ENCODE measurements around the gene SMIM23. TPM values are rescaled to one million over a fixed set of nuclear protein-coding genes. Genes with fewer than 3 reads are reported as not detected.
"Not testable (repeated sequence)": the region's sequence is repeated elsewhere in the genome, so short reads cannot be mapped to it uniquely, and the experiment has no call there.

The SMIM23 gene
- total RNA-seq, 2 experiments from 2014 or later: not detected

- H3K9me3 Mint-ChIP-seq: no peaks in the 10 kb centered on the region
- peaks cover 6% of the 10 kb centered on the region for H3K27me3 Mint-ChIP-seq
- H3K36me3 Mint-ChIP-seq (ENCODE audit: low read depth): no peaks in the 10 kb centered on the region
- H3K4me1 Mint-ChIP-seq: peaks cover 2% of the 10 kb centered on the region
- H3K4me3 Mint-ChIP-seq: no peak overlapping the region
- no peak overlapping the region for H3K27ac Mint-ChIP-seq
- DNase-seq: no peak
- ChIA-PET POLR2A (no interaction called here), CTCF (no interaction called here)
Measured at GRCh38 chr5:171757853-171758535, 27.6 kb upstream of the SMIM23 start.

- CTCF ChIA-PET: no interaction called here
- H3K27ac Mint-ChIP-seq: no peak overlapping the region
- no peaks in the 10 kb centered on the region for H3K9me3 Mint-ChIP-seq
Measured at GRCh38 chr5:171759777-171760176, 25.8 kb upstream of the SMIM23 start.

GRCh38 chr5:171762021-171762608, 23.5 kb upstream of the SMIM23 start:
- H3K9me3 Mint-ChIP-seq: no peaks in the 10 kb centered on the region
- DNase-seq: no peak
- ChIA-PET POLR2A (no interaction called here), CTCF (no interaction called here)
- peaks cover 2% of the 10 kb centered on the region for H3K4me1 Mint-ChIP-seq
- H3K4me3 Mint-ChIP-seq: no peak overlapping the region
- no peak overlapping the region for H3K27ac Mint-ChIP-seq
- H3K27me3 Mint-ChIP-seq: peaks cover 12% of the 10 kb centered on the region
- H3K36me3 Mint-ChIP-seq (ENCODE audit: low read depth): no peaks in the 10 kb centered on the region

More at GRCh38 chr5:171759777-171760176, 25.8 kb upstream of the SMIM23 start:
- no peaks in the 10 kb centered on the region for H3K36me3 Mint-ChIP-seq (ENCODE audit: low read depth)
- DNase-seq: no peak
- peaks cover 2% of the 10 kb centered on the region for H3K4me1 Mint-ChIP-seq
- no peak overlapping the region for H3K4me3 Mint-ChIP-seq
- POLR2A ChIA-PET: no interaction called here
- H3K27me3 Mint-ChIP-seq: peaks cover 8% of the 10 kb centered on the region

- H3K27me3 Mint-ChIP-seq: peaks cover 15% of the 10 kb centered on the region
Measured at GRCh38 chr5:171762903-171763302, 22.7 kb upstream of the SMIM23 start.

GRCh38 chr5:171764265-171764664, 21.4 kb upstream of the SMIM23 start:
- Mint-ChIP-seq H3K9me3 (no peaks in the 10 kb centered on the region), H3K27me3 (peaks cover 18% of the 10 kb centered on the region), H3K4me1 (no peaks in the 10 kb centered on the region), H3K4me3 (no peak overlapping the region), H3K27ac (no peak overlapping the region), H3K36me3 (ENCODE audit: low read depth) (no peaks in the 10 kb centered on the region)
- DNase-seq: no peak
- ChIA-PET CTCF (no interaction called here), POLR2A (no interaction called here)

More at GRCh38 chr5:171762903-171763302, 22.7 kb upstream of the SMIM23 start:
- no peaks in the 10 kb centered on the region for H3K9me3 Mint-ChIP-seq
- DNase-seq: no peak
- ChIA-PET POLR2A (no interaction called here), CTCF (no interaction called here)
- no peak overlapping the region for H3K27ac Mint-ChIP-seq
- H3K36me3 Mint-ChIP-seq (ENCODE audit: low read depth): no peaks in the 10 kb centered on the region
- no peak overlapping the region for H3K4me3 Mint-ChIP-seq
- H3K4me1 Mint-ChIP-seq: peaks cover 2% of the 10 kb centered on the region

- DNase-seq: no peak
- Mint-ChIP-seq H3K27ac (no peak overlapping the region), H3K36me3 (ENCODE audit: low read depth) (no peaks in the 10 kb centered on the region), H3K27me3 (peaks cover 23% of the 10 kb centered on the region), H3K4me1 (no peaks in the 10 kb centered on the region), H3K9me3 (no peaks in the 10 kb centered on the region), H3K4me3 (no peak overlapping the region)
- CTCF ChIA-PET: no interaction called here
- POLR2A ChIA-PET: no interaction called here
Measured at GRCh38 chr5:171766875-171767274, 18.7 kb upstream of the SMIM23 start.

GRCh38 chr5:171770153-171770552, 15.5 kb upstream of the SMIM23 start:
- Mint-ChIP-seq H3K4me1 (no peaks in the 10 kb centered on the region), H3K36me3 (ENCODE audit: low read depth) (no peaks in the 10 kb centered on the region), H3K27ac (no peak overlapping the region), H3K27me3 (peaks cover 16% of the 10 kb centered on the region), H3K9me3 (no peaks in the 10 kb centered on the region), H3K4me3 (no peak overlapping the region)
- ChIA-PET POLR2A (no interaction called here), CTCF (no interaction called here)
- DNase-seq: no peak

GRCh38 chr5:171771856-171772255, 13.8 kb upstream of the SMIM23 start:
- CTCF ChIA-PET: no interaction called here
- Mint-ChIP-seq H3K27me3 (peaks cover 13% of the 10 kb centered on the region), H3K36me3 (ENCODE audit: low read depth) (no peaks in the 10 kb centered on the region), H3K4me3 (no peak overlapping the region), H3K9me3 (no peaks in the 10 kb centered on the region), H3K4me1 (no peaks in the 10 kb centered on the region), H3K27ac (no peak overlapping the region)
- no peak for DNase-seq
- POLR2A ChIA-PET: no interaction called here

GRCh38 chr5:171773106-171773505, 12.5 kb upstream of the SMIM23 start:
- Mint-ChIP-seq H3K4me3 (no peak overlapping the region), H3K4me1 (no peaks in the 10 kb centered on the region), H3K9me3 (no peaks in the 10 kb centered on the region), H3K27me3 (peaks cover 10% of the 10 kb centered on the region), H3K27ac (no peak overlapping the region), H3K36me3 (ENCODE audit: low read depth) (no peaks in the 10 kb centered on the region)
- POLR2A ChIA-PET: no interaction called here
- DNase-seq: no peak
- CTCF ChIA-PET: no interaction called here

GRCh38 chr5:171774418-171774817, 11.2 kb upstream of the SMIM23 start:
- H3K27ac Mint-ChIP-seq: no peak overlapping the region
- no peaks in the 10 kb centered on the region for H3K4me1 Mint-ChIP-seq

GRCh38 chr5:171776213-171776612, 9.4 kb upstream of the SMIM23 start:
- no peak overlapping the region for H3K4me3 Mint-ChIP-seq
- H3K27ac Mint-ChIP-seq: no peak overlapping the region
- H3K9me3 Mint-ChIP-seq: no peaks in the 10 kb centered on the region
- no peaks in the 10 kb centered on the region for H3K36me3 Mint-ChIP-seq (ENCODE audit: low read depth)
- no peak for DNase-seq
- ChIA-PET POLR2A (no interaction called here), CTCF (no interaction called here)
- H3K4me1 Mint-ChIP-seq: no peaks in the 10 kb centered on the region
- H3K27me3 Mint-ChIP-seq: no peaks in the 10 kb centered on the region

More at GRCh38 chr5:171774418-171774817, 11.2 kb upstream of the SMIM23 start:
- Mint-ChIP-seq H3K27me3 (peaks cover 6% of the 10 kb centered on the region), H3K4me3 (no peak overlapping the region), H3K9me3 (no peaks in the 10 kb centered on the region), H3K36me3 (ENCODE audit: low read depth) (no peaks in the 10 kb centered on the region)
- POLR2A ChIA-PET: no interaction called here
- no peak for DNase-seq
- CTCF ChIA-PET: interaction anchor here (0.6 kb wide), 1 partner anchor 36 kb away, joined by 3 read pairs; no protein-coding TSS in a partner anchor

GRCh38 chr5:171776770-171777759, 8.6 kb upstream of the SMIM23 start:
- H3K36me3 Mint-ChIP-seq (ENCODE audit: low read depth): no peaks in the 10 kb centered on the region
- no peak for DNase-seq
- ChIA-PET POLR2A (no interaction called here), CTCF (no interaction called here)
- no peaks in the 10 kb centered on the region for H3K4me1 Mint-ChIP-seq
- H3K27ac Mint-ChIP-seq: no peak overlapping the region
- no peaks in the 10 kb centered on the region for H3K9me3 Mint-ChIP-seq
- H3K4me3 Mint-ChIP-seq: no peak overlapping the region
- no peaks in the 10 kb centered on the region for H3K27me3 Mint-ChIP-seq

GRCh38 chr5:171781744-171782143, 3.9 kb upstream of the SMIM23 start:
- H3K4me3 Mint-ChIP-seq; H3K4me1 Mint-ChIP-seq; H3K27me3 Mint-ChIP-seq; POLR2A ChIA-PET; H3K36me3 Mint-ChIP-seq (ENCODE audit: low read depth); CTCF ChIA-PET; DNase-seq; H3K27ac Mint-ChIP-seq; H3K9me3 Mint-ChIP-seq: not testable (repeated sequence)
